GM12892 (cell line): Measurements from ENCODE around the gene LARP7.

Source experiments
- POLR2A ChIP-seq: IDR thresholded peaks from 2 replicates; pipeline ENCODE4 v1.6.1; 2011; ENCODE audit warnings: low read depth, low read length, control low read depth
- POLR2AphosphoS5 ChIP-seq: IDR thresholded peaks from 2 replicates; pipeline ENCODE4 v1.6.1; 2011; ENCODE audit warnings: low read depth, low read length, control low read depth
- TAF1 ChIP-seq: IDR thresholded peaks from 2 replicates; pipeline ENCODE4 v1.6.1; 2011; ENCODE audit warnings: low read depth, mild to moderate bottlenecking, control low read depth, low read length, borderline replicate concordance

DNA sequence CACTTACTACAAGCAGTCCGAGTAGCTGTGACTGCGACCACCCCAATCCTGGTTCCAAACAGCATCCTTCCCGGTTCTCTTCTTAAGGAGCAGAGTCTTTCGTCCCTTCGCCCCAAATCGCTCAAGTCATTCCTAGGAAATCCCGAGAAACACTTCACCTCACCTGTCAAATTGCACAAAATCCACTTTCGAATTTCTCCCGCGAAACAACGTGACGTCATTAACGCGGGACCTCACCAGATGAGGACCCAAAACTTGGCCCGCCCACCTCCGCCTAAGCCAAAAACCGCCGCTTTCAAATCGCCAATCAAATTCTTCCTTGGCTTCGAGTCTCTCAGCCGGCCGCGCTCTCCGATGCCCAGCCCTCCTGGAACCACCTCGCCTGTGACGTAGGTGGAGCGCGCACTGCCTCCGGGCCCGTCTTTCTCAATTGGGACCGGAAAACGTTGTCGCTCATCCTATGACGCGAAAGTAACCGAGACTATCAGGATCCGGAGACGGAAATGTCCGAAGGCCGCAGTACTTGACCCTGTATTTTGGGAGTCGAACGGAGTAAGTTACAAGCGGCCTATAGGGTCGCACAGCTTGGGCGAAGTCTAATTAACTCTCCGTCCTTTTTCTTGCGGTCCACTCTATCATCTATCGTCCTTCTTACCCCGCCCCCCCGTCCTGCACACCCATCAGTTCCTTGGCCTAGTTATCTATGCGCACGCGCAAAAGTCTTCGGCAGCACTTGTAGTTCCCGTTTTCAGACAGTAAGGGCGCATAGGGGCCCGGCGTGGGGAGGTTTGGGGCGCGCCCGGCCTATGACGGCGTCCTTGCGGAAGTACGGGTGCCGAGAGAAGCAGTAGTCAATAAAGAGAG is at the start of gene LARP7, which contains the start of gene ZGRF1:
- TF ChIP-seq POLR2A: peak; percentile 77
- peak; percentile 74 for TF ChIP-seq POLR2AphosphoS5
- TF ChIP-seq TAF1: 0 out of 2 replicates have a peak, but pooled peaks have one; percentile 14
